Liver (tissue), 9 donors: ENCODE measurements around the gene RAB12. TPM values are rescaled to one million over a fixed set of nuclear protein-coding genes. Genes with fewer than 3 reads are reported as not detected.

Experiments
- DNase-seq: peaks from one replicate; pipeline ENCODE4 v3.0.0-alpha.2; 2017; ENCODE audit warnings: low spot score
- H3K27ac ChIP-seq, 2 donors: one replicate each; pipeline ENCODE4 v1.7.0; 2013; ENCODE audit warnings: inconsistent platforms in 2 of 2, low read length in 2 of 2, control low read depth in 1 of 2, low read depth in 1 of 2, mild to moderate bottlenecking in 1 of 2
- H3K27me3 ChIP-seq, 4 donors: one replicate each; pipeline versions ENCODE4 v1.6.1 to v1.7.0; 2013; ENCODE audit warnings: low read length in 3 of 4, inconsistent platforms in 1 of 4, mild to moderate bottlenecking in 1 of 4, moderate library complexity in 1 of 4; ENCODE audit not compliant: control insufficient read depth in 4 of 4, insufficient read depth in 4 of 4
- H3K36me3 ChIP-seq, 4 donors: one replicate each; pipeline versions ENCODE4 v1.6.1 to v1.7.0; 2013; ENCODE audit warnings: low read length in 3 of 4, mild to moderate bottlenecking in 3 of 4, low read depth in 1 of 4, moderate library complexity in 1 of 4; ENCODE audit not compliant: control insufficient read depth in 4 of 4, insufficient read depth in 3 of 4
- H3K4me1 ChIP-seq, 4 donors: one replicate each; pipeline versions ENCODE4 v1.6.1 to v1.7.0; 2013; ENCODE audit warnings: low read length in 3 of 4, mild to moderate bottlenecking in 3 of 4, moderate library complexity in 1 of 4; ENCODE audit not compliant: control insufficient read depth in 4 of 4, insufficient read depth in 4 of 4
- H3K4me3 ChIP-seq, 3 donors: one replicate each; pipeline versions ENCODE4 v1.6.1 to v1.7.0; 2013; ENCODE audit warnings: low read length in 3 of 3, control low read depth in 1 of 3, low read depth in 1 of 3, mild to moderate bottlenecking in 1 of 3
- H3K9ac ChIP-seq, 2 donors: one replicate each; pipeline ENCODE4 v1.7.0; 2013; ENCODE audit warnings: low read length in 2 of 2, mild to moderate bottlenecking in 2 of 2, moderate library complexity in 2 of 2, control low read depth in 1 of 2, low read depth in 1 of 2
- H3K9me3 ChIP-seq, 4 donors: one replicate each; pipeline versions ENCODE4 v1.6.1 to v1.7.0; 2013; ENCODE audit warnings: low read length in 3 of 4; ENCODE audit not compliant: control insufficient read depth in 4 of 4
- CTCF ChIP-seq: fragments of 150-350 bp; IDR thresholded peaks from 2 replicates; pipeline ENCODE4 v1.5.1; 2017; ENCODE audit warnings: improper control_type of control experiment, low read depth, low read length; ENCODE audit not compliant: missing input control
- EGR1 ChIP-seq, 2 donors: IDR thresholded peaks; 2 replicates each; pipeline ENCODE4 v1.6.1; 2016 to 2018; ENCODE audit warnings: antibody characterized with exemption in 2 of 2, low read depth in 2 of 2
- FOXA1 ChIP-seq: IDR thresholded peaks from 2 replicates; pipeline ENCODE4 v1.6.1; 2016; ENCODE audit warnings: antibody characterized with exemption
- GABPA ChIP-seq, 2 donors: IDR thresholded peaks in 1 of 2; conservative IDR thresholded peaks in 1 of 2; 2 replicates each; pipeline ENCODE4 v1.6.1; 2016; ENCODE audit warnings: antibody characterized with exemption in 2 of 2, mild to moderate bottlenecking in 1 of 2, moderate library complexity in 1 of 2
- HNF4G ChIP-seq: IDR thresholded peaks from 2 replicates; pipeline ENCODE4 v1.6.1; 2016; ENCODE audit warnings: antibody characterized with exemption
- JUND ChIP-seq, 2 donors: IDR thresholded peaks; 2 replicates each; pipeline ENCODE4 v1.6.1; 2016; ENCODE audit warnings: antibody characterized with exemption in 2 of 2
- MAX ChIP-seq: IDR thresholded peaks from 2 replicates; pipeline ENCODE4 v1.6.1; 2016; ENCODE audit warnings: antibody characterized with exemption
- NR2F2 ChIP-seq: IDR thresholded peaks from 2 replicates; pipeline ENCODE4 v1.6.1; 2016; ENCODE audit warnings: antibody characterized with exemption
- SP1 ChIP-seq: IDR thresholded peaks from 2 replicates; pipeline ENCODE4 v1.6.1; 2018; ENCODE audit warnings: antibody characterized with exemption, mild to moderate bottlenecking
- TAF1 ChIP-seq: conservative IDR thresholded peaks from 2 replicates; pipeline ENCODE4 v1.6.1; 2016; ENCODE audit warnings: antibody characterized with exemption, mild to moderate bottlenecking
- YY1 ChIP-seq: IDR thresholded peaks from 2 replicates; pipeline ENCODE4 v1.6.1; 2016; ENCODE audit warnings: antibody characterized with exemption, mild to moderate bottlenecking
- WGBS: extraction: QIAGEN DNeasy Blood & Tissue Kit; methylation state at CpG from one replicate; pipeline ENCODE4 v1.1.7; 2013; 5-methylcytosine and 5-hydroxymethylcytosine counted together
- polyA plus RNA-seq, 2 donors: library from polyadenylated mRNA; stranded (reverse) in 1 of 2; unstranded in 1 of 2; fragments of 200-250 nt in 1 of 2; fragments of >200 nt in 1 of 2; fragmentation: Nextera tagmentation in 1 of 2; extraction: Ambion mirVana in 1 of 2; gene quantifications; one replicate each; pipeline versions ENCODE4 v1.2.1 to v1.2.3, GENCODE V29; 2013 to 2015
- total RNA-seq, 2 donors: library from RNA; depleted of rRNA; stranded (reverse); fragments of >200 nt; gene quantifications; one replicate each; pipeline ENCODE4 v1.2.3, GENCODE V29; 2014
- donor health status: healthy.
- donor health status: healthy.
- donor health status: healthy.
- donor health status: healthy.
- donor health status: healthy.

Gene RAB12
- total and polyA plus RNA-seq, 4 donors, result 5.0 to 25.9 (median 14.9) TPM

- TF ChIP-seq HNF4G (no peak), GABPA (IDR thresholded peaks at IDR 0.05 in 1 of 2, conservative IDR thresholded peaks at IDR 0.05 in 1 of 2) (no peak), NR2F2 (no peak), FOXA1 (no peak), CTCF (no peak), SP1 (no peak), YY1 (no peak)
- Histone ChIP-seq H3K27me3 (no peaks in the 10 kb centered on the region), H3K4me3 (no peak overlapping the region), H3K27ac (no peak overlapping the region), H3K36me3 (no peaks in the 10 kb centered on the region), H3K4me1 (peaks cover 0 to 17% (median 13%) of the 10 kb centered on the region in 4 donors), H3K9ac (no peak overlapping the region), H3K9me3 (no peaks in the 10 kb centered on the region)
- DNase-seq, result no peak
- WGBS, result 93% methylated on average over 8 of the region's 8 CpGs
Measured at GRCh38 chr18:8605974-8606373, 3.3 kb upstream of the RAB12 start.

DNA sequence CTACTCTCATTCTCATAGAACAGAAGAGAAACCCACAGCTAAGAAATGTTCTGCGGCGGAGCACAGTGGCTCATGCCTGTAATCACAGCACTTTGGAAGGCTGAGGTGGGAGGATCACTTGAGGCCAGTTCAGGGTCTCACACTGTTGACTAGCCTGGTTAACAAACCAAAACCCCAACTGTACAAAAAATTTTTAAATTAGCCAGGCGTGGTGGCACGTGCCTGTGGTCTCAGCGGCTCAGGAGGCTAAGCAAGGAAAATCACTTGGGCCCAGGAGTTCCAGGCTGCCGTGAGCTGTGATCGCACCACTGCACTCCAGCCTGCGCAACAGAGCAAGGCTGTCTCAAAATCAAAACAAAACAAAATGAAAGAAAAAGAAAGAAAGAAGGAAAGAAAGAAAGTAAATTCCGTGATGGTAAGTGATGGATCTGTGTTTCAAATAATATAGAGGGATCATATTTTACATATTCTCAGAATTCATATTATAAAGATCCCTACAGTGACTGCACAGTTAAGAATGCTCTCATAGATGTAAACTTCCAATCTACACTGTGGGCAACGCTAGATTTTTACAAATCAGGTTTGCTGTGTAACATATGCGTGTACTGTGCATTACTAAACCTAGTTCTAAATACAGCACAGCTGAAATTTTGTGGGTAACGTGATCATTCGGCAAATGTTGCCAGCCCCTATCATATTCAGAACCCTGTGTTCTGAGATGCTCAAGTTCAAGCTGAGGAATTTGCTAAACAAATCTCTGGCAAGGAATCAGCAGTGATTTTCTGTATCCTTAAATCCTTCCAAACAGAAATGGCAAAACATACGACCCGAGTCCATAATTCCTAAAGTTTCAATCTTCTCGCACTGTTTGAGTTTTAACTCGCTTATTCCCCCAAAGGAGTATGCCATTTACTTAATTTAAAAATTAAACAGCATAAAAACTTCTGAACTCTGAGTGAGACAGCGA lies 1.2 kb upstream of the RAB12 start:
- Histone ChIP-seq H3K27ac (peak overlapping the region; percentile 86 to 88), H3K36me3 (no peaks in the 10 kb centered on the region), H3K27me3 (no peaks in the 10 kb centered on the region), H3K4me1 (peaks cover 2 to 31% (median 20%) of the 10 kb centered on the region in 4 donors), H3K4me3 (peak overlapping the region; percentile 38 to 99 (median 75)), H3K9me3 (no peaks in the 10 kb centered on the region), H3K9ac (peak overlapping the region; percentile 72 to 95)
- no peak for DNase-seq
- no peak for TF ChIP-seq EGR1 (IDR thresholded peaks at IDR 0.05; ENCODE audit: low read depth in 2 of 2)
- TF ChIP-seq JUND (IDR thresholded peaks at IDR 0.05), result no peak
- TF ChIP-seq NR2F2, result peak; percentile 48
- TF ChIP-seq HNF4G, result no peak
- WGBS, result 68% methylated on average over 18 of the region's 18 CpGs

GRCh38 chr18:8609659-8610458 lies 622 bp downstream of the RAB12 start:
- Histone ChIP-seq H3K4me1 (peaks cover 2 to 31% (median 20%) of the 10 kb centered on the region in 4 donors), H3K27ac (peak overlapping the region; percentile 53 to 61), H3K4me3 (peak overlapping the region; percentile 56 to 99 (median 95)), H3K36me3 (no peaks in the 10 kb centered on the region), H3K27me3 (no peaks in the 10 kb centered on the region), H3K9ac (peak overlapping the region; percentile 37 to 81), H3K9me3 (no peaks in the 10 kb centered on the region)
- TF ChIP-seq TAF1 (no peak), MAX (no peak)
- WGBS, result 1% methylated on average over 78 of the region's 78 CpGs
- peak; percentile 40 for DNase-seq
